UCSD-AML1 (cell line): ENCODE data around the gene VAMP3.

Experiments used
- DNase-seq: peaks from one replicate; lab custom pipeline; 2025; ENCODE audit not compliant: unreplicated experiment; lab: John Stamatoyannopoulos, UW

Gene VAMP3

GRCh38 chr1:7770997-7771822 is at the start of gene VAMP3:
Gene VAMP3, plus strand, starts transcription at chr1:7771296. Its CDS starts 88 bp downstream, at chr1:7771384.
- DNase-seq, result peak; percentile 88

- DNase-seq, result no peak
Measured at GRCh38 chr1:7721940-7722669, 49.0 kb upstream of the VAMP3 start.

DNA sequence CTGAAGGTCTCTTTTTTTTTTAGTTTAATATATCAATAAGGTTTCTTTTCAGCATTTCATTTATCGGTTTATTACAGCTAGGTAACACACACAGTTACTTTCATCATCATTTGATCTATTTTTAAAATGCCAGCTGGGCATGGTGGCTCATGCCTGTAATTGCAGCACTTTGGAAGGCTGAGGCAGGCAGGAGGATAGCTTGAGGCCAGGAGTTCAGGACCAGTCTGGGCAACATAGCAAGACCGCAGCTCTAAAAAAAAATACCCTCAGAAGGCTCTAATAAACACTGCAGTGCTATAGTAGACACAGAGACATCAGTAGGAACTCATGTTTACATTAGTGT is 48.5 kb upstream of the VAMP3 start:
- no peak for DNase-seq

- DNase-seq, result peak; percentile 53
Measured at GRCh38 chr1:7726623-7727022, 44.5 kb upstream of the VAMP3 start.

DNA sequence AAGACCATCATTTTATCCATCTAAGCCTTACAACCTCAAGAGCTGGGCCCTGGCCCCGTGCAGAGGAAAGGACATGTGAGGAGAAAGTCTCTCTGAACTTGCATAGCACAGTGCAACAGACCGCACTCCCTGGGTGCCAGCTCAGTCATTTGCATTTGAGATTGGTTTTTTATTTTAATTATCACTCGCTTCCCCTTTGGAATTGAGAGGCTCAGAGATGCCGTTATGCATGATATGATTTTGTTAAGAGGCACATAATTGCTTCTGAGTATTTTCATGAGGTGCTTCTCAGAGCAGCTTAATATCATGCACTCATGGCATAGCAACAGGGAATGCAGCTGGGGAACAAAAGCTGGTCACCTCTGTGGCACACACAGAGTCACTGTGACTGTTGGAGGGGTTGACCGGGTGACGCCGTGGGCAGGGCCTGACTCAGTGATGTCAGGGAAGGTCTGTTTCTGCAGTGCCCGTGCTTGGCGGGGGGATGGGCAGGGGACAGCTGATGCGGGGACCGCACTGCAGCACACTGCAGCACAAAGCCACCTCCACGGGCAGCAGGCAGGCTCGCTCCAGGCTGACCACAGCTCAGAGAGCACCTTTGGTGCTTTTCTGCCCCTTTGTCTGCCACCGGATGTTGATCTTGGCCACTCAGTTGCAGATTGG is 43.2 kb upstream of the VAMP3 start:
- DNase-seq, result no peak

- DNase-seq, result no peak
Measured at GRCh38 chr1:7729761-7730160, 41.3 kb upstream of the VAMP3 start.

DNA sequence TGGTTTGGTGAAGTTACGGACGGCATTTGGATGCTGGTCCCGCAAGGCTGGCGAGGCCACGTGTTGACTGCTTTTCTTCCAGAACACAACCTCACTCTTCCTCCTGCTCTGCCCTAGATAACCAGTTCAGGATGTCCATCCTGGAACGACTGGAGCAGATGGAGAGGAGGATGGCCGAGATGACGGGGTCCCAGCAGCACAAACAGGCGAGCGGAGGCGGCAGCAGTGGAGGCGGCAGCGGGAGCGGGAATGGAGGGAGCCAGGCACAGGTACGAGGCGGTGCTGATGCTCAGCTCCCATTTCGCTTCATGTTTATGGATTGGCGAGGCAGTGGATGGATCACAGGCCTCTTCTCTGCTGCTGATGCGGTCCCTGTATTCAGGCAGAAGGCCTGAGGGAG is 38.8 kb upstream of the VAMP3 start:
- no peak for DNase-seq

GRCh38 chr1:7733276-7733675 is 37.8 kb upstream of the VAMP3 start:
- no peak for DNase-seq

- no peak for DNase-seq
Measured at GRCh38 chr1:7738044-7738443, 33.1 kb upstream of the VAMP3 start.

DNA sequence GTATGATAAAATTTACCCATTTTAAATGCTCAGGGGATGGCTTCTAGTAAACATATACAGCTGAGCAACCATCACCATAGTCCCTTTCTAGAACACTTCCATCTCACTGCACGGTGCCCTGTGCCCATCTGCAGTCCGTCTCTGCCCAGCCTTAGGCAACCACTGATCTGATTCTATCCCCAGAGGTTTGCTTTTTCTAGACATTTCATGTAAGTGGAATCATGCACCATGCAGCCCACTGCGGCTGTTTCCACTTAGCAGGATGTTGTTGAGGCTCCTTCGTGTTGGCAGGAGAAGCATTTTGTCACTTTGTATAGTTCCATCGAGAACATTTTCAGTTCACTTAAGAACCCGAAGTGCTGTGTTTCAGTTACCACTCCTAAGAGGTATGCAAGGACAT is 27.8 kb upstream of the VAMP3 start:
- no peak for DNase-seq

DNA sequence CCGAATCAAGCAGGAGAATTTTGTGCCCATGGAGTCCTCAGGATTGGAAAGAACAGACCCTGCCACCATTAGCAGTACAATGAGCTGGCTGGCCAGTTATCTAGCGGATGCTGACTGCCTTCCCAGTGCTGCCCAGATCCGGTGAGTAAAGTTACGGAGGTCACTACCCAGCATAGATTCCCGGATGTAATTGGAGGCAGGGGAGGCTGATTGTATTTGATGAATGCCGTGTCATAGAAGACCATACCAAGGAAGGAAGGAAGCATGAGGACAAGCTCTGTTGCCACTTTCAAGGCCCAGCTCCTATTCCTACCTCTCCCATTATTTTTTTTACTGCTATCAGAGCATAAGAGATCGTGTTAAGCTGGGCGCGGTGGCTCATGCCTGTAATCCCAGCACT is 26.2 kb upstream of the VAMP3 start:
- DNase-seq, result no peak

DNA sequence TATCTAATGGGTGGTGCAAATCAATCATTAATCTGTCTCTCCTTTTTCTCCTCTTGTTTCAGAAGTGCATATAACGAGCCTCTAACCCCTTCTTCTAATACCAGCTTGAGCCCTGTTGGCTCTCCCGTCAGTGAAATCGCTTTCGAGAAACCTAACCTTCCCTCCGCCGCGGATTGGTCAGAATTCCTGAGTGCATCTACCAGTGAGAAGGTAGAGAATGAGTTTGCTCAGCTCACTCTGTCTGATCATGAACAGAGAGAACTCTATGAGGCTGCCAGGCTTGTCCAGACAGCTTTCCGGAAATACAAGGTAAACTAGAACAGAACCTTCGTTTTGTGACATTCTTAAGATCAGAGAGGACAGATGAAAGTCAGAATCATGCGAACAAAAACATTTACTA is 25.3 kb upstream of the VAMP3 start:
- no peak for DNase-seq

- DNase-seq, result no peak
Measured at GRCh38 chr1:7747605-7748004, 23.5 kb upstream of the VAMP3 start.

DNA sequence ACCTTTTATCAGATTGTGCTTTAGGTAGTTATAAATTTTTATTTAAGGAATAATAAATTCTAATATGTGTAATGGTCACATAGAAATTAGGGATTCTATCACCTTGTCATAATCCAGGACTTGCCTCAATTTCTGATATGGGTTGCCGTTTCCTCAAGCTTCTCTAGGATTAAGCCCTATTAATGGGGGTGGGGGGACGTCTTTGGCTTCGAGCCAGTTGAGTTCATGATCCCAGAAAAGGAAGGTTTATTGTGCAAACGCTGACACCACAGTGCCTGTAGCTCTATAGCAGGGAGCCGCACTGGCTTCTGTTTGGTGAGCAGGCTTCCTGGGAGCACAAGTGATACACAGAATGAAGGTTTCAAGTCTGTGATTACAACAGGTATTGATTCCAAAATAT is 22.0 kb upstream of the VAMP3 start:
- DNase-seq, result no peak

GRCh38 chr1:7751174-7751573 is 19.9 kb upstream of the VAMP3 start:
- no peak for DNase-seq

- DNase-seq, result no peak
Measured at GRCh38 chr1:7752512-7753417, 18.3 kb upstream of the VAMP3 start.

- no peak for DNase-seq
Measured at GRCh38 chr1:7753641-7754040, 17.5 kb upstream of the VAMP3 start.

GRCh38 chr1:7754234-7754633 is 16.9 kb upstream of the VAMP3 start:
- DNase-seq, result no peak

DNA sequence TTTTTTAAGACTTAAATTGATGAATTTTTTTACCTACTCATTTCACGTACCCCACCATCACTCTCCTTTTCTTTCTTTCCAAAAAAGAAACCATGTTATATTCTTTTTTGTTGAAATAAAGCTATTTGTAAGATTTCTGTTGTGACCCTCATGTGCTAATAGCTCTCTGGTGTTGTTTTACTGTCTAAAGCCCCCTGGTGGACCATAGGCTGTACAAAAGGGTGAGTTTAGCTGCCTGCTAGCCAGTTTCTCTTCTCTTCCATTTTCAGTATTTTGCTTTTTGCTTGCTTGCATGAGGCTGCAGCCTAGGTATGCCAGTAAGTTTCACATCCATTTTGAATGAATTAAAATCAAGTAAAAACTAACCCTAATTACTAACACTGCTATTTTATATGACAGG is 15.6 kb upstream of the VAMP3 start:
- DNase-seq, result no peak

DNA sequence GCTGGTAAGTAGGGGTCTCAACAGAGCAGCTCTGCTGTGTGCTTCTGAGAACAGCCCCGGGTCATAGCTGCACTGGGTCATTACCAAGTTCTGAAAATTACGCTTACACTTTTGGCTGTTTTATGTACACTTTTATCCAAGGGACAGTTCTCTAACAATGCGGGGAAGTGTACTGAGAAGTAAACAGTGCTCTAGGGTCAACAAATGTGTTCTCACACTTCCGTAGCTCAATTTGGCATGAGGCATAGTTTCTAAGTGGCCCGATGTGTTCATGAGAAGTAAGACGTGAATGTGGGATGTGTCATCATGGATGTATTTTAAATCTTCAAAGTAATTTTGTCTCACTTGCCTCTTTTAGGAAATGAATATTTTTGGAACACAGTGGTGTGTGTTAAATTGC is 10.9 kb upstream of the VAMP3 start:
- no peak for DNase-seq

GRCh38 chr1:7761103-7761502 is 10.0 kb upstream of the VAMP3 start:
- DNase-seq, result no peak
